ENCODE results near the gene PIK3C2G.

DNA sequence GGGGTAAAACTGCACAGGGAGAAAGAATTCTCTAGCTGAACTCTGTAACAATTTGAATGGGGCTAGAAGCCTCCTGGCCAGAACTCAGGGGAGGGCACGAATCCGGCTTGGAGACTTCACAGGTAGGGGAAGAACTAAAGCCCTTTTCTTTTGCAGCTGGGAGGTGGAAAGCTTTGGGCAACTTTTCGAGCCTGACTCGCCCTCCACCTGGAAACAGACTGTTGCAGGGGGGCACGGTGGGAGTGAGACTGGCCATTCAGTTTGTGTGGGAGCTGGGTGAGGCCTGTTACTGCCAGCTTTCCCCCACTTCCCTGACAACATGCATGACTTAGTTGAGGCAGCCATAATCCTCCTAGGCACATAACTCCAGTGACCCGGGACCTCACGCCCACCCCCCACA, 340.6 kb downstream of the PIK3C2G start:
- TF ChIP-seq, protein P1, sequence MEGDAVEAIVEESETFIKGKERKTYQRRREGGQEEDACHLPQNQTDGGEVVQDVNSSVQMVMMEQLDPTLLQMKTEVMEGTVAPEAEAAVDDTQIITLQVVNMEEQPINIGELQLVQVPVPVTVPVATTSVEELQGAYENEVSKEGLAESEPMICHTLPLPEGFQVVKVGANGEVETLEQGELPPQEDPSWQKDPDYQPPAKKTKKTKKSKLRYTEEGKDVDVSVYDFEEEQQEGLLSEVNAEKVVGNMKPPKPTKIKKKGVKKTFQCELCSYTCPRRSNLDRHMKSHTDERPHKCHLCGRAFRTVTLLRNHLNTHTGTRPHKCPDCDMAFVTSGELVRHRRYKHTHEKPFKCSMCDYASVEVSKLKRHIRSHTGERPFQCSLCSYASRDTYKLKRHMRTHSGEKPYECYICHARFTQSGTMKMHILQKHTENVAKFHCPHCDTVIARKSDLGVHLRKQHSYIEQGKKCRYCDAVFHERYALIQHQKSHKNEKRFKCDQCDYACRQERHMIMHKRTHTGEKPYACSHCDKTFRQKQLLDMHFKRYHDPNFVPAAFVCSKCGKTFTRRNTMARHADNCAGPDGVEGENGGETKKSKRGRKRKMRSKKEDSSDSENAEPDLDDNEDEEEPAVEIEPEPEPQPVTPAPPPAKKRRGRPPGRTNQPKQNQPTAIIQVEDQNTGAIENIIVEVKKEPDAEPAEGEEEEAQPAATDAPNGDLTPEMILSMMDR (conservative IDR thresholded peaks at IDR 0.05; ENCODE audit: low read depth, low read length), result no peak
- no peak for TF ChIP-seq EZH2 (IDR thresholded peaks at IDR 0.05; ENCODE audit: borderline replicate concordance, low read depth, low read length, poor library complexity, severe bottlenecking)

All from A673 (cell line).